Suppressor macrophage (primary cell): Measurements from ENCODE around the gene PTGDS.

Experiments
- DNase-seq, 4 experiments: peaks; one replicate each; pipeline ENCODE4 v3.0.0-alpha.2; 2020 to 2022
- total RNA-seq, 17 experiments: gene quantifications; one replicate each; lab custom pipeline; 2026; ENCODE audit warnings: mixed read lengths in 6 of 17, inconsistent platforms in 3 of 17; lab: John Stamatoyannopoulos, UW

PTGDS gene
- total RNA-seq, result 0.08 to 2.3 (median 0.57) reads per million in 17 experiments

GRCh38 chr9:136977223-136977622 lies at the start of gene PTGDS:
Gene PTGDS (plus strand): TSS chr9:136977504. CDS start chr9:136977579, 75 bp downstream.
- peak in 2 of 4 experiments; percentile 18 to 45 for DNase-seq

GRCh38 chr9:136928591-136928990 lies 48.7 kb upstream of the PTGDS start:
- DNase-seq, result peak; percentile 80 to 92 (median 88)

- DNase-seq, result no peak
Observed at GRCh38 chr9:136930014-136930413, 47.3 kb upstream of the PTGDS start.

GRCh38 chr9:136931611-136932130 lies 45.6 kb upstream of the PTGDS start:
- no peak for DNase-seq

- no peak for DNase-seq
Observed at GRCh38 chr9:136934277-136934676, 43.0 kb upstream of the PTGDS start.

- DNase-seq, result peak; percentile 21 to 65 (median 57)
Observed at GRCh38 chr9:136935651-136936050, 41.7 kb upstream of the PTGDS start.

- DNase-seq, result no peak
Observed at GRCh38 chr9:136936645-136937170, 40.6 kb upstream of the PTGDS start.

- DNase-seq, result no peak
Observed at GRCh38 chr9:136937186-136938001, 39.9 kb upstream of the PTGDS start.

- no peak for DNase-seq
Observed at GRCh38 chr9:136939431-136939995, 37.8 kb upstream of the PTGDS start.

- no peak for DNase-seq
Observed at GRCh38 chr9:136939996-136940525, 37.2 kb upstream of the PTGDS start.

- no peak for DNase-seq
Observed at GRCh38 chr9:136940526-136941230, 36.6 kb upstream of the PTGDS start.

- DNase-seq, result no peak
Observed at GRCh38 chr9:136941231-136942111, 35.8 kb upstream of the PTGDS start.

GRCh38 chr9:136942112-136942880 lies 35.0 kb upstream of the PTGDS start:
- no peak for DNase-seq

- no peak for DNase-seq
Observed at GRCh38 chr9:136942881-136943230, 34.4 kb upstream of the PTGDS start.

- peak in 3 of 4 experiments; percentile 45 to 64 (median 49) for DNase-seq
Observed at GRCh38 chr9:136943291-136944211, 33.8 kb upstream of the PTGDS start.

GRCh38 chr9:136944212-136944518 lies 33.1 kb upstream of the PTGDS start:
- peak; percentile 76 to 91 (median 85) for DNase-seq

GRCh38 chr9:136944519-136945332 lies 32.6 kb upstream of the PTGDS start, which contains the start of the genes C8G and FBXW5:
Gene C8G (plus strand): TSS chr9:136945243. CDS start chr9:136945321, 78 bp downstream.
Gene FBXW5 (minus strand): TSS chr9:136944738. CDS start chr9:136944083, 655 bp downstream.
- DNase-seq, result peak; percentile 98 to 99 (median 99)
